ENCODE measurements around the gene SYNRG. TPM values are rescaled to one million over a fixed set of nuclear protein-coding genes. Genes with fewer than 3 reads are reported as not detected.
A peak's percentile ranks its signal among the peaks of the same experiment; 100 is the strongest.
"Not testable (repeated sequence)": the region's sequence is repeated elsewhere in the genome, so short reads cannot be mapped to it uniquely, and the experiment has no call there.

The SYNRG gene
- total RNA-seq, 1 experiment from 2014 or later: 6.0 TPM

GRCh38 chr17:37543637-37544052 is 65.6 kb downstream of the SYNRG start:
- no peak for DNase-seq (ENCODE audit: extremely low read depth, low read depth)

DNA sequence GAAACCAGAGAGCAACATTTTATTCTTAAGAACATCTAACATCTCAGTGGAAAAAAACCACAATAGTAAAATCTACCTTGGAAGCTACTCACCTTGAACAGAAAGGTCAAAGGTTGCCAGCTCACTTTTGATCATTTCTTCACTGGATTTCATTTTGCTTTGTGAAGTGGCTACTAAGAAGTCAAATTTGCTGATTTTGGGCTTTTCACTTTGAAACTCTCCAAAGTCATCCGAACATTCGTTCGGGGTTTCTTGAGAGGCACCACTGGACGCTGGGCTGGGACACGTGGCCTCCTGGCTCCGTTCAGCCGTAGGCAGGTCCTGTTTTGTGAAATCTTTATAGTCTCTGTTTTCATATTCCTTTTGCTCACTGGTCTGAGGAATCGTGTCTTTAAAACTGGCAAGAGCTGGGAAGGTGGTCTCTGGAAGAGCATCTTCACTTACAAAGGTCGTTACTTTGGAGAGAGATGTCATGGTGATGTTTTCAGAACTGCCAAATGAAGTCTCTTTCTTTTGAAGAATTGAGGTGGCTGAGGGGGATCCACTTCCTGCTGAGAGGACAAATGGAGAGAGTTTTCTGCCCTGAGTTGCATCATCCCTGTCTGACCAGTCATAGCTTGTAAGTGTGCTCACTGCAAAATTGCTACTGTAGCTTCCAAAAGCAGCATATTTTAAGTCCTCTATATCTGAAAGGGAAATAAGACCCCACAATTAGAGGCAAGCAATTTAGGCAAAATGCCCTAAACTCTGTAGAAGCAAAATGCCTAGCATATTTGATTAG is 67.1 kb downstream of the SYNRG start:
- peak; percentile 11 for DNase-seq (ENCODE audit: extremely low read depth, low read depth)

DNA sequence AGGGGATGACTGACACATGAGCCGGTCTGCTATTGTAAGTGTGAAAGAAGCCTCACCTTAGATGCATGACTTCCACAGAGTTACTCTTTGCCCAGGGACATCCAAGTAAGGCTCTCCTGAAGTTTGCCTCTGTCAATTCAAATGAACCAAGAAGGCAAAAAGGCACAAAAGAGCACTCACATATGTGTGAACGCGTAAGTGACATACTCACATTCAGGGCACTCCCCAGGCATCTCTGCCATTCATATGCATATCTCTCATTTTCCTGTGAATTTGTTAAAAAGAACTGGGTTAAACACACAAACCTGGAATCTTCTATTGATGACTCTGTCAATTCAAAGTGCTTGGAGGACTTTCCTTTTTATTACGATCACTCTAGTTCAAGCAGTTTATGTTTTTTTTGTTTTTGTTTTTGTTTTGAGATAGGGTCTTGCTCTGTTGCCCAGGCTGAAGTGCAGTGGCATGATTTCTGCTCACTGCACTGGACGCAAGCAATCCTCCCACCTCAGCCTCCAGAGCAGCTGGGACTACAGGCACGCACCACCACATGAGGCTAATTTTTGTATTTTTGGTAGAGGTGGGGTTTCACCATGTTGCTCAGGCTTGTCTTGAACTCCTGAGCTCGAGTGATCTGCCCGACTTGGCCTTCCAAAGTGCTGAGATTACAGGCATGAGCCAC is 70.1 kb downstream of the SYNRG start:
- DNase-seq (ENCODE audit: extremely low read depth, low read depth): no peak

DNA sequence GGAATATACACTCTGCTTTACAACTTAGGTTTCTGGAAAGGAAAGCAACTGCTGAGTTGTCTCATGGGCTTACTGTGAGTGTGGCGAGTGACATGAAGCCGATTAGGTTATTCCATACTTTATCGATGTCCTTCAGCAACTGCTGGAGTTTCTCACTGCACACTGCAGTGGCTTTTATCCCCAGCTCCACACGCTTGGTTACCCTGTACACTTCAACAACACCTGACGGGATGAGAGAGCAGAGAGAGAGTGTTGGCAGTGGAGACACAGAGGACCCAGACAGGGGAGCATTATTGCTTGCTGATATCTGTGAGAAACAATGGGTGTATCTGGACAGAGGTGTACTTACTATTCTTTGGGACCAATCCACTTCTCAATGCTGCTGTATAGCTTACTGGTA is 73.3 kb downstream of the SYNRG start:
- no peak for DNase-seq (ENCODE audit: extremely low read depth, low read depth)

- DNase-seq (ENCODE audit: extremely low read depth, low read depth): no peak
Observed at GRCh38 chr17:37532756-37533155, 76.5 kb downstream of the SYNRG start.

DNA sequence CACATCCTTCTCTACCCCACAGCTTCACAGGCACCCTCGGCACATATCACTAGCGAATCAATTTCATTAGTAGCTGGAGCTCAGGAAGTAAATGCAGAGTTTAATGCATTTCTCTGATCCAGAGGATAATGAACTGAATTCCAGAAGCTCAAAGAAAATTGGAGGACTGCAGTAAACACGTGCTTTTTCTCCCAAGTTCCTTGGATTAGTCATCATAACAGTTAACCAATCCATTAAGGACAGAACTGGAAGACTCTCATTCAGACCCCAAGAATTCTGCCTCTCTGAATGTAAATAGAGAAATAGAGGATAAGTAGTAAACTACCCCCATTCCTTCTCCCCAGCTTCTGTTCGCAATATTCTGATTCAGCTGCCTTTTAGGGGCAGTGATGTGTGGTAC is 78.8 kb downstream of the SYNRG start:
- DNase-seq (ENCODE audit: extremely low read depth, low read depth): no peak

DNA sequence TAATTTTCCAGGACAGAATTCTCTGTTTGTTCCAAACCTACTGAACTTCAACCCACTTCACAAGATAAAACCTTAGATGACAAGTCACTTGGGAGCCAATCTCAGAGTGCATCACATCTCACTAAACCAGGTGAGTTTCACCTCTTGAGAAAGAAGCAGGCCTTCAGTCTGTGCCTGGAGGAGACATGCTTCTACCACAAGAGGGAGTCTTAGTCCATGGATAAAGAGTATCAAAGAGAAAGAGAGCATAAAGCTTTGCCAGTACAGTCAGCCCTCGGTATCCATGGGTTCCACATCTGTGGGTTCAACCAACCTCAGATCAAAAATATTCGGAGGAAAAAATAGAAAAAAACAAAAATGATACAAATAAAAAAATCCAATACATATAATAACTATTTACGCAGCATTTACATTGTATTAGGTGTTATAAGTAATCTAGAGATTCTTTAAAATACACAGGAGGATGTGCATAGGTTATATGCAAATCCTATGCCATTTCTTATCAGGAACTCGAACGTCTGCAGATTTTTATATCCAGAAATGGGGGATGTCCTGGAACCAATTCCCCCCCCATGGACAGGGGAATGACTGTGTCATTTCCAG is 81.9 kb downstream of the SYNRG start:
- DNase-seq (ENCODE audit: extremely low read depth, low read depth): peak; percentile 61

DNA sequence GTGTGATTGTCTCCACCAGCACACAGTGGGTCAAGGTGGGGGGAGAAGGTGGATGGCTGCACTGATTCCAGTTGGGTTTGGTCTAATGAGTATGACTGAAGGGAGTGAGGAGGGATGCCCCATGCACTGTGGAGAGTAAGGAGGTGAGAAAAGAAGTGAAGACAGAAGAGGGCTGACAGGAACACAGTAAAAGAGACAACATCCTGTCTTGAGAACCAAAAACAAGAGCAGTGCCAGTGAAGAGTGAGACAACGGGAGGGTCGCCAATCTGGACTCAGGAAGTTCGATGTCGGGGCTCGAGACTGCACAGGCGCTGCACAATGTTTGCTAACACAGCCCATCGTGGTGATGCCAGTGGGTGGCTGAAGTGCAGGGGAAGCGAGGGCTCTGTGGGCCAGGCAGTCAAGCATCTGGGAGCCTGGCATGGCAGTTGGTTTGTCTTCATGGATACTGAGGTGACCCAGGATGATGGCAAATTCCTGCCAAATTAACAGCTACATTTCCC is 85.5 kb downstream of the SYNRG start:
- DNase-seq (ENCODE audit: extremely low read depth, low read depth): no peak

DNA sequence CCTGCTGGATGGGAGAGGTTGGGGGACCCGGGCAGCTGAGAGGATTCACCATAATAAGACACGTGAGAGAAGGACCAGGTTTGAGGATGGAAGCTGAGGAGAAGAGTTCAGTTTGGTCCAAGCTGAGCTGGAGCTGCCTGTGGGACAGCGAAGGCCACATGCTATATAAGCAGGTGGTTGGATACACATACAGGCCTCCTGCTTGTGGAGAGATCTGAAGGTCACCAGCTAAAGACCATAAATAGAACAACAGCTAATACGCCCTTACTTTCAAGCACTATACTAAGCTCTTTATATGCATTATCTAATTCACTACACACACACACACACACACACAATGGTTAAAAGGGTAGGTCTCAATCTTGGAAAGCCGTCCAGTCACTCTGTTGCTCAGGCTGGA is 87.4 kb downstream of the SYNRG start:
- DNase-seq (ENCODE audit: extremely low read depth, low read depth): no peak

DNA sequence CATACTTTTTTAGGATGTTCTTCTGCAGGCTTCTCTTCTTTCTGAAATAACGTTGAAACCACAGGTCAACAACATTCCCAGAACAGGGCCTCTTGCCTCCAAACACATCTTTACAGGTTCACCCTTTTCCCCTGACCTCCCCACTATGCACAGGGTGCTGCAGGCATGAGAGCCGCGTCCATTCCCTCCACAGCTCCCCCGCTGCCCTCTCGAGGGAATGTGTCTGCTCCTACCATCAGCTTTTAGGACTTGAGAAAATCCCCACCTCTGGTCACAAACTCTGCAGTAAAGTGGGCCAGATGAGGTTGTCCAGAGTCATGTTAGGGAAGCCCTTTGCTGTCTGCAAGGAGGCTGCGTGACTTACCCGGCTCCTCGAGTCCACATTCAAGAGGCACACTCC is 89.0 kb downstream of the SYNRG start:
- DNase-seq (ENCODE audit: extremely low read depth, low read depth): no peak

GRCh38 chr17:37519251-37519985 is 89.8 kb downstream of the SYNRG start:
- DNase-seq (ENCODE audit: extremely low read depth, low read depth): no peak

DNA sequence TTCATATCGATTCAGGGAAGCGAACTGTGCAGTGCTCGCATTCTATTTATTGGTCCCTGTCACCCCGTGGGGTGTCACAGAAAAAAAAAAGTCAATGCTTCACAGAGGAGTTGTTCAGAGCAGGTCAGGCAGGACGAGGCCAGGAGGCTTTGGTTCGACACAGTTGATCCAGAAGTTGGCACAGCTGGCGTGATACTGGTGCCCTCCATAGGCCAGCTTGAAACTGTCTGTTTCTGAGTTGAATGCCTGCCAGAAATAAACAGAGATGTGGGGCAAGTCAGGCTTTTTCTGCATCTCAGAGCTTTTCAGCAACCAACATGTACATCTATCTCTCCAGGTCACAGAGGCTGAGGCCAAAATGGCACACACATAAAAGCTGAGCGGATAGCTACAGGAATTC is 90.4 kb downstream of the SYNRG start:
- peak; percentile 16 for DNase-seq (ENCODE audit: extremely low read depth, low read depth)

DNA sequence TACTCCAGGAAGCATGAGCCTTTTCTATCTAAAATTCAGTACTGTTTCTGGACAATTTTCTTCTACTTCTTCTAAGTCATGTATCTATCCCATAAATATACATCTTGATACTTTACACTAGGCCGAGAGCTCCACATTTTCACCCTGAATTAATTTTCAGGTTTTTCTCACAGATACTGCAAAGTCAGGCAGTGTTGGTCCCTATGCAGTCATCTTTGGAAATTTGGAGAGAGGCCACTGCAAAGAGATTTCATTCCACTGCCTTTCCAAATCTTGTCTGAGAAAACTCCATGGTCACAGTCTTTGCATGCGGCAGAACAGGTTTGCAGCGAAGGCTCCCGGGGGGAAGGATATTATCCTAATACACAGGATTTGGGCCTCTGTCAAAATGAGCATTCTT is 91.3 kb downstream of the SYNRG start:
- DNase-seq (ENCODE audit: extremely low read depth, low read depth): no peak

- DNase-seq (ENCODE audit: extremely low read depth, low read depth): no peak
Observed at GRCh38 chr17:37516127-37516571, 93.1 kb downstream of the SYNRG start.

GRCh38 chr17:37513711-37514110 is 95.5 kb downstream of the SYNRG start:
- DNase-seq (ENCODE audit: extremely low read depth, low read depth): no peak

DNA sequence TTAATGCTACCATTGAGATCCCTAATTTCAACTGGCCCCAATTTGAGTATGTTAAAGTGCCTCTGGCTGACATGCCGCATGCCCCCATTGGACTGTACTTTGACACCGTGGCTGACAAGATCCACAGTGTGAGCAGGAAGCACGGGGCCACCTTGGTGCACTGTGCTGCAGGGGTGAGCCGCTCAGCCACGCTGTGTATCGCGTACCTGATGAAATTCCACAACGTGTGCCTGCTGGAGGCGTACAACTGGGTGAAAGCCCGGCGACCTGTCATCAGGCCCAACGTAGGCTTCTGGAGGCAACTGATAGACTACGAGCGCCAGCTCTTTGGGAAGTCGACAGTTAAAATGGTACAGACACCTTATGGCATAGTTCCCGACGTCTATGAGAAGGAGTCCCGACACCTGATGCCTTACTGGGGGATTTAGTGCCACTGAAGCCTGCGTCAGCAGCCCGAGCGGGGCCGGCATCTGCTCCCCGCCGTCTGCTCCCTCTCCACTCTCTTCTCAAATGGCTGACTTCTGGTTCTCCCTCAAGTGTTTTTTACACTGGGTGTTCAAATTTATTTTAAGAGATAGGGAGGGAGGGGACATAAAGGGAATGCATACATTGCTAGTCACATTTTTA is 96.7 kb downstream of the SYNRG start:
- DNase-seq (ENCODE audit: extremely low read depth, low read depth): no peak

- DNase-seq (ENCODE audit: extremely low read depth, low read depth): not testable (repeated sequence)
Observed at GRCh38 chr17:37511642-37512041, 97.6 kb downstream of the SYNRG start.

GRCh38 chr17:37510056-37510455 is 99.2 kb downstream of the SYNRG start:
- no peak for DNase-seq (ENCODE audit: extremely low read depth, low read depth)

GRCh38 chr17:37507111-37507510 is 102.1 kb downstream of the SYNRG start:
- no peak for DNase-seq (ENCODE audit: extremely low read depth, low read depth)

- DNase-seq (ENCODE audit: extremely low read depth, low read depth): no peak
Observed at GRCh38 chr17:37506678-37507077, 102.5 kb downstream of the SYNRG start.
